ENCODE data around the gene SMKR1. TPM values are rescaled to one million over a fixed set of nuclear protein-coding genes. Genes with fewer than 3 reads are reported as not detected.

The SMKR1 gene
- total RNA-seq (2011; cell fraction: chromatin; rRNA removed; ENCODE audit: low replicate concordance) = 1.4 and 1.6 TPM in 2 replicates
- total RNA-seq (2011; cell fraction: nucleolus; rRNA removed) = 1.4 TPM in 1 of 2 replicates, not detected in the other
- total RNA-seq (2011; cell fraction: nucleoplasm; rRNA removed) = 1.5 TPM in 1 of 2 replicates, not detected in the other
- total RNA-seq (2014; rRNA removed) (0.37 TPM in 1 of 2 replicates, not detected in the other), total RNA-seq (2014; rRNA removed; fragmentation: Illumina TruSeq; extraction: Trizol) (1.1 and 1.4 TPM in 2 replicates), total RNA-seq (2015; rRNA removed; fragmentation: Illumina TruSeq; extraction: Trizol) (0.62 and 1.7 TPM in 2 replicates), total RNA-seq (2021) (0.58 and 1.5 TPM in 2 replicates), polyA plus RNA-seq (2011; rRNA removed) (1.3 and 1.5 TPM in 2 replicates), polyA plus RNA-seq (2014; fragmentation: Illumina TruSeq; extraction: Trizol) (1.4 and 1.5 TPM in 2 replicates), polyA plus RNA-seq (2014; fragmentation: Nextera tagmentation; extraction: Ambion mirVana) (under 1 TPM; 0.59 to 0.73 TPM), polyA plus RNA-seq (2014; rRNA removed) (1.8 TPM in 2 replicates), polyA minus RNA-seq (2011; rRNA and poly(A)+ RNA removed) (1.5 TPM in 1 of 2 replicates, not detected in the other), Bru-seq, nascent RNA (percentile 28 among the genes with signal in this experiment), BruChase-seq, experiment 1, labeled RNA remaining after a 2-hour chase (percentile 44 among the genes with signal in this experiment), BruChase-seq, experiment 2, labeled RNA remaining after a 6-hour chase (percentile 45 among the genes with signal in this experiment)
- 0.13 and 0.94 TPM in 2 replicates for polyA plus RNA-seq (2011; cell fraction: cytosol; rRNA removed)
- polyA plus RNA-seq (2011; cell fraction: nucleus; rRNA removed) = 5.4 and 7.6 TPM in 2 replicates
- polyA plus RNA-seq (2012) = 1.9 and 2.1 TPM in 2 replicates
- polyA minus RNA-seq (2011; cell fraction: cytosol; rRNA and poly(A)+ RNA removed) = not detected in 2 replicates
- polyA minus RNA-seq (2011; cell fraction: nucleus; rRNA and poly(A)+ RNA removed) = 0.78 TPM in 1 of 2 replicates, not detected in the other
- long read RNA-seq, experiment 1 = 0 reads
- long read RNA-seq, experiment 2 = 0 reads
- long read RNA-seq, experiment 3 = 0 reads

- in situ Hi-C loops (cut with MboI) = no loop called here
- Histone ChIP-seq H3K79me2 (ENCODE audit: control insufficient read depth, insufficient read depth, low read length) (no peaks in the 10 kb centered on the region), H3K4me2 (ENCODE audit: insufficient read depth, low read length) (peak within 1 kb of the TSS; percentile 62; the same call in 1 of the 2 replicates), H3K36me3 (ENCODE audit: control insufficient read depth, insufficient read depth, low read length) (no peaks in the 10 kb centered on the region), H3K9ac (ENCODE audit: insufficient read depth in 1 of 2, low read depth in 2 of 2, low read length in 2 of 2) (peak within 1 kb of the TSS in 1 of 2 experiments; percentile 86; a peak in 2 of 4 replicates), H4K20me1 (replicated peaks; ENCODE audit: control insufficient read depth, insufficient read depth, low read length) (0 out of 2 replicates have a peak, but pooled peaks cover 5% of the 10 kb centered on the region), H3K27ac (ENCODE audit: extremely low read depth, low read depth, low read length) (no peak within 1 kb of the TSS), H3K4me3 (peak within 1 kb of the TSS; percentile 41), H3K4me1 (replicated peaks in 1 of 2; ENCODE audit: control insufficient read depth in 2 of 2, insufficient read depth in 2 of 2, low read length in 2 of 2) (peaks cover 0 to 14% of the 10 kb centered on the region in 2 experiments; a peak in 4 of 5 replicates), H3K27me3 (ENCODE audit: control insufficient read depth in 2 of 2, insufficient read depth in 2 of 2, low read length in 2 of 2) (peaks cover 5 to 19% of the 10 kb centered on the region in 2 experiments; a peak in 3 of 5 replicates), H3K9me3 (replicated peaks; ENCODE audit: control insufficient read depth, insufficient read depth, low read depth, low read length) (no peaks in the 10 kb centered on the region), H2AFZ (ENCODE audit: low read depth, low read length) (peak within 1 kb of the TSS; percentile 73), H3K9me1 (ENCODE audit: control insufficient read depth, insufficient read depth, low read length) (no peaks in the 10 kb centered on the region)
- 14% methylated on average over 68 of the region's 89 CpGs for WGBS (ENCODE audit: insufficient coverage, low coverage, missing lambda C conversion rate)
- DNase-seq (ENCODE audit: extremely low read depth in 1 of 4, low spot score in 3 of 4) (peak; percentile 81 to 99 (median 96)), ATAC-seq (peak; percentile 91), FAIRE-seq (no peak)
- intact Hi-C loops (cut with micrococcal nuclease) = no loop called here
- ChIA-PET POLR2A (no interaction called here), CTCF (ENCODE audit: low intra/inter-chr PET ratio) (no interaction called here)
- no TSS peak for BruUV-seq (replicated peaks)
- TF ChIP-seq HNRNPH1 (optimal IDR thresholded peaks at IDR 0.05; ENCODE audit: low read depth, low read length) (no peak), BMI1 (IDR thresholded peaks at IDR 0.05; ENCODE audit: low read length) (peak; percentile 77), HMG20B (CRISPR knock-in tag; IDR thresholded peaks at IDR 0.05) (no peak), ZBTB33 (CRISPR knock-in tag; IDR thresholded peaks at IDR 0.05) (peak; percentile 90), PHF8 (IDR thresholded peaks at IDR 0.05; ENCODE audit: borderline replicate concordance, low read length) (peak; percentile 56; the same call in 1 of the 2 replicates), ETS2 (tag; IDR thresholded peaks at IDR 0.05; ENCODE audit: borderline replicate concordance, poor library complexity, severe bottlenecking) (no peak), ZNF717 (CRISPR knock-in tag; IDR thresholded peaks at IDR 0.05) (no peak), TCF15 (CRISPR knock-in tag; IDR thresholded peaks at IDR 0.05) (no peak), PTBP1 (IDR thresholded peaks at IDR 0.05; ENCODE audit: low read depth, low read length) (no peak), ZSCAN29 (IDR thresholded peaks at IDR 0.05) (no peak), RBM22 (IDR thresholded peaks at IDR 0.05; ENCODE audit: low read depth, low read length, poor library complexity, severe bottlenecking) (peak; percentile 90), SMC3 (conservative IDR thresholded peaks at IDR 0.05; ENCODE audit: insufficient read depth, low read depth, low read length) (no peak)
Observed at GRCh38 chr7:129501760-129502707, at the start of gene SMKR1. TSS of gene SMKR1 (plus strand) at chr7:129502531. CDS start at chr7:129502825, 294 bp downstream.
